CD4-positive, alpha-beta T cell treated with Interleukin-17A for 1 hour (primary cell): ENCODE data around the gene RHOBTB1.
"Not testable (repeated sequence)": the region's sequence is repeated elsewhere in the genome, so short reads cannot be mapped to it uniquely, and the experiment has no call there.

Experiments
- DNase-seq: peaks from one replicate; pipeline ENCODE4 v3.0.0-alpha.2; 2020

Gene RHOBTB1, protein sequence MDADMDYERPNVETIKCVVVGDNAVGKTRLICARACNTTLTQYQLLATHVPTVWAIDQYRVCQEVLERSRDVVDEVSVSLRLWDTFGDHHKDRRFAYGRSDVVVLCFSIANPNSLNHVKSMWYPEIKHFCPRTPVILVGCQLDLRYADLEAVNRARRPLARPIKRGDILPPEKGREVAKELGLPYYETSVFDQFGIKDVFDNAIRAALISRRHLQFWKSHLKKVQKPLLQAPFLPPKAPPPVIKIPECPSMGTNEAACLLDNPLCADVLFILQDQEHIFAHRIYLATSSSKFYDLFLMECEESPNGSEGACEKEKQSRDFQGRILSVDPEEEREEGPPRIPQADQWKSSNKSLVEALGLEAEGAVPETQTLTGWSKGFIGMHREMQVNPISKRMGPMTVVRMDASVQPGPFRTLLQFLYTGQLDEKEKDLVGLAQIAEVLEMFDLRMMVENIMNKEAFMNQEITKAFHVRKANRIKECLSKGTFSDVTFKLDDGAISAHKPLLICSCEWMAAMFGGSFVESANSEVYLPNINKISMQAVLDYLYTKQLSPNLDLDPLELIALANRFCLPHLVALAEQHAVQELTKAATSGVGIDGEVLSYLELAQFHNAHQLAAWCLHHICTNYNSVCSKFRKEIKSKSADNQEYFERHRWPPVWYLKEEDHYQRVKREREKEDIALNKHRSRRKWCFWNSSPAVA

DNA sequence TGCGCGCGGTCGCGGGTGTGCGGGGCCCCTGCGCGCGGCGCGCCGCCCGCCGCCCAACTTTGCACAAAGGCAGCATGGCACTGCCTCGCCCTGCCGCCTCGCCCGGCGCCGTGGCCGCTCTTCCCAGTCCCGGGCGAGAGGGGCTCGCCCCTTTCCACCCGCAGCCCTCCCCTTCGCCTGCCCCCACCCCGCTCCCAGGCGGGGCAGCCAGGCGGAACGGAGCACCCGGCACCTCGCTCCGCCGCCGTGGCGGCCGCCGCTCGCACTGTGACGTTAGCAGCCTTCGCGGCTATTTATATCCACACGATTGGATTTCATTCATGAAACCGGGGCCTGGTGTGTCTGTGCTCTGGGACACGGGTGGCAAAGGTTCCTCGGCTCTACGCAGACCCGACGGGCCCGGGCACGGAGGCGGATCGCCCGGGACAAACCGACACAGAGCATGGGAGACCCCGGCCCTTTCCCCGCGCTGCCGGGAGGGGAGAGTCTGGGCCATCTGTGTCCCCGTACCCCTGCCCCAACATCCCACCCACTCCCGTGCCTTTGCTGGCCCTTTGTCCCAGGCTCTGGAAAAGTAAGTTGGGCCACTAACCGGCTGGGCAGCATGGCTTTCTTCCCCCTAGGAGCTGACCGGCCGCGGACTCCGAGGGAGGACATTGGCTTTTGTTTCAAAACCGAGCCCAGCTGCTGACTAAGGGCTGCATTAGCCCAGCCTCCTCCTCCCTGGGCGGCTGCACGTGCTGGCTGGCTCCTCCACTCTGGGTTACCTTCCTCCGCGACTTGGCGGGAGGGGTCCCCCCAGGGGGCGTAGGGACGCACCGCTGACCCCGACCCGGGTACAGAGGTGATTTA is at the start of gene RHOBTB1:
RHOBTB1 (minus strand) TSS at position 128 of the 852 bp plus-strand sequence. CDS start 32,643 bp downstream, outside the sequence.
- no peak for DNase-seq

DNA sequence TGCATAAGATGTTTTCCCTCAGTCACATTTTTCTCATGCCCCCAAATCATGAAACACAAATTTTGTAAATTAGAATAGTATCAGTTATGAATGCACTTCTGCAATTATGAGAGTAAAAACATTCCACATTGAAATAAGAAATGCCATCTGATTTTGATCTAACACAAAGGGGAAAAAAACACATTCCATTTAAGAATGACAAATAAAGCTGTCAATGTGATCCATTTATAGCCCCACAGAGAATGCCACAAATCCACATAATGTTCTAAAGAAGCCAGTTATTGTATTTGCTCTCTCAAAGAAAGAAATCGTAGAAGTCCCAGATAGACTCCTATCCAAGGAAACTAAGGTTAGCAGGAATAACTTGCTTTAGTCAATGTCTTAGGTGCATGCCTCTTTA is 48.7 kb upstream of the RHOBTB1 start:
- no peak for DNase-seq

DNA sequence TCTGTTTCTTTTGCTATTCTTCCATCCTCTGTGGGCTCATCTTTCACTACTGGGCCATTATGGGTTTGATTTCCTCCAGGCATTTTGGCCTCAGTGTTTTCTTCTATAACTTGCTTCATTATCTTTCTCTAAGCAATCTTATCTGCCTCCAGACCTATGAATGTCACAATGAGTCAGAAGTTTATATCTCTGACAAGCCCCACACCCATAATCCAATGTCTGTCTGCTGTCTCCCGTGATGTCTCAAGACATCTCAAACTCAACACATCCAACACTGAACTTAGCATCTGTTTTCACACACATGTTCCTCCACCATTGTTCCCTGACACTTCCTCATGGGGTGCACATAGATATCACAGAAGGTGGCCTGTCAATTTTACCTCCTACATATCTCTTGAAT is 46.7 kb upstream of the RHOBTB1 start:
- no peak for DNase-seq

DNA sequence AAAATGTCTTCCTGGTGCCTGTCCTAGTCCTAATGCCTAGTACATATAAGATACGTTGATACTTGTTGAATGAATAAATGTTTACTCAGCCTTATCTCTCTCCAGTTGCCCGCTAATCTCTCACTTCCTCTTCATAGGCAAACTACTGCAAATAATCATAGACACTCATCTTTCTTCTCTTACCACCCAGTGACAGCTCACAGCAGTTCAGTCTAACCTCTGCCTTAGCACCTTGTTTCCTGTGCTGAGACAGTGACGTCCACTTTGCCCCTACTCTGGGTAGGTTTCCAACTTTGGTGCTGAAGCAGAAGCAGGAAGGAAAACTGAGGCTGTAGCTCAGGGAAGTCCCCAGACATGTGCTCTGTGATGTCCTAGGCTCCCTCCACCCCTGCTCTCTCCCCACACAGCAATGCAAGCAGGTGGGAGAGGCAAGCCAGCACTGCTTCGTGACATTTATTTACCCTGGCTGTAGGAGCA is 45.5 kb upstream of the RHOBTB1 start:
- DNase-seq: no peak

DNA sequence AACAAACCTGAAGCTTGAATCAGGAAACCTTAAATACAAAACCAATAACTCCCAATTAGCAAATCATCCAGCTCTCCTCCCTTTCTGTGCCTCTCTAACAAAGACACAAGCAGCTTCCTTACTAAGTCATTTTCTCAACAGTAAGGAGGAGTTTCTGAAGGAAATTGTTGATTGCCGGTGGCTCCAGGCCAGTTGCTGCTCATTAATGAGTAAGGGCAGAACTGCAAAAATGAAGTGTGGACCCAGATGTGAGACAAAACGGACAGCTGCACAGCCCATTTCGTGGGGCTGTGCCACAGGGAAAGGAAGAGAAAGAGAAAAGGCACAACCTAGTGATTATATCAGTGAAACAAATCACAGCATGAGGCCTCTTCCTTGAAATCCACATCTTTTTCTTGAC is 42.8 kb upstream of the RHOBTB1 start:
- DNase-seq: no peak

DNA sequence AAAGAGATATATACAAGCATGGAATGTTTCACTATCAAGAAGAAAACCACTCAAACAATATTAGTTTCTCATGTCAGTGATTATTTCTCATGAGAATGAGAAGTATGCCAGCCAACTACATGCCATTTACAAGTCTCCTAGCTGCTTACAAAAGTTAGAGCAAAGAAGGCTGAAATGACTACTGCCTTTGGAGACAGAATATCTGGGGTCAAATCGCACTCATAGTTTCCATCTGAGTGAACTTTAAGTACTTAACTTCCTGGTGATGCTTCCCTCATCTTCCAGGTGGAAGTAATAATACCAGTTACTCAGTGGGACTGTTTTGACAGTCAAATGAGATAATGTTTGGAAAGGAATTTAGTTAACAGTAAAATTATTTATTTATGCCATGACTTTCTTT is 42.0 kb upstream of the RHOBTB1 start:
- no peak for DNase-seq

DNA sequence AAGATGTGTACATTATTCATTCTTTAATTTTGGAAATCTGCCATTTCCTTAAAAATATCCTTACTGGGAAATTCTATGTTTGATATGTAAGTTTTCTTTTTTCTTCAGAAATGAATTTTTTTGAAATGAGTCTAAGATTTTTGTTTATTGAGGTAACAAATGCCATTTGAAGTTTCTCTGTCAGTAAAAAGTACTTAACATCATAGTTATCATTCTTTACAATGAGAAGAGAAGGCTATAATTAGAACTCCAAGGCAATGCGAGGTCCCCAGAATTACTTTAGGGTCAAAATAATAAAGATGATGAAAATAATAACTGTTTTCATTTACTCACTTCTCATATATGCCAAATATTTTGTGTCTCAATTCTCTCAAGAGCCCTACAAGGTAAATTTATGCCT is 37.0 kb upstream of the RHOBTB1 start:
- DNase-seq: no peak

DNA sequence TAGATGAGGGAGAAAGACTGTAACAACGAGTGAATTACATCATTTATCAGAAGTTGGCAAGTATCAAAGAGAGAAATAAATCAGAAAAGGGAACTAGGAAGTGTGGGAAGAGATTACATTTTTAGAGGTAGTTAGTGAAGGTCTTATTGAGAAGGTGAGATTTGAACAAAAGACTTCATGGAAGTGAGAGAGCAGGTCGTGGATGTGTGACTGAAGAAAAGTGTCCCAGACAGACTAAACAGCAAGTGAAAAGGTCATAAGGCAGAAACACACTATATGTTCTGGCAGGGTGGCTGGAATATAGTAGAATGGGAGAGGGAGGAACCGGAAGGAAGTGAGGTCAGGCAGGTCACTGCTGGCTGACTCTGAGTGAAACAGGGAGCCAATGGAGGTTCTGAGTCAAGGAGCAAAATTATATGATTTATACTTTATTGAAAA is 35.7 kb upstream of the RHOBTB1 start:
- no peak for DNase-seq

DNA sequence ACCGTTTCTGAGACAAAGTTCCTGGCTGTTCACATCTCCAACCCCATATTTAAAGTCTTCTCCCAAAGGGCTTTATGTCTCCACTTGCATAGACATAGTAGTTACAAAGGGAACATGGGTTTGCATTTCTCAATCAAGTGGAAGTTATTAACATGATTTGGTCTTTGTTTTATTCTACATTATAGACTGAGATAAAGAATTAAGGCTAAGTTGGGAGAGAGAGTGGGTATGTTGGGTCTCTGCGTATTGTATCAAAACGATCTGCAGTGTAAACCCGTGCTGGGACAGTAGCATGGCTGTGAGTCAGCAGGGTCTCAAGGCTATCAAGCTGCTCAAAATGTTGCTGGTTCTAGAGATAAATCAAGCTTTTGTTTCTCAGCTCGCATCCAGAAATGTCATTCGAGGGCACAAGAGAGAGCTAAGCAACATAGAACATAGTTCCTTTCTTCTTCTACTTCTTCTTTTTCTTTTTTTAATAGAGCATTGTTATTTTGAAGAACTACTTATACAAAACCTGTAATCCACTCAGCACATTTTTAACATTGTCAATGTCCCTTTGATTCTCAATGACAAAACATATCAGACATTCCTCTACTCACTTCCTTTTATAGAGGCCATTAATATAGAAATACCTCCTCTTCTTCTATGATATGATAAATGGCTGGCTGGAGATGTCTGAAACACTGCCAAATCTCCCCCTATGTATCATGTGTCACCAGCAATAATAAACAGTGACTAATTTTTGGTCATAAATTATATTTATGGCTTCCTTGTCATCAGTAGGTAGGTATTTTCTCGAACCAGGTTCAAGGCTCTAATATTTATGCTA is 34.5 kb upstream of the RHOBTB1 start:
- no peak for DNase-seq

DNA sequence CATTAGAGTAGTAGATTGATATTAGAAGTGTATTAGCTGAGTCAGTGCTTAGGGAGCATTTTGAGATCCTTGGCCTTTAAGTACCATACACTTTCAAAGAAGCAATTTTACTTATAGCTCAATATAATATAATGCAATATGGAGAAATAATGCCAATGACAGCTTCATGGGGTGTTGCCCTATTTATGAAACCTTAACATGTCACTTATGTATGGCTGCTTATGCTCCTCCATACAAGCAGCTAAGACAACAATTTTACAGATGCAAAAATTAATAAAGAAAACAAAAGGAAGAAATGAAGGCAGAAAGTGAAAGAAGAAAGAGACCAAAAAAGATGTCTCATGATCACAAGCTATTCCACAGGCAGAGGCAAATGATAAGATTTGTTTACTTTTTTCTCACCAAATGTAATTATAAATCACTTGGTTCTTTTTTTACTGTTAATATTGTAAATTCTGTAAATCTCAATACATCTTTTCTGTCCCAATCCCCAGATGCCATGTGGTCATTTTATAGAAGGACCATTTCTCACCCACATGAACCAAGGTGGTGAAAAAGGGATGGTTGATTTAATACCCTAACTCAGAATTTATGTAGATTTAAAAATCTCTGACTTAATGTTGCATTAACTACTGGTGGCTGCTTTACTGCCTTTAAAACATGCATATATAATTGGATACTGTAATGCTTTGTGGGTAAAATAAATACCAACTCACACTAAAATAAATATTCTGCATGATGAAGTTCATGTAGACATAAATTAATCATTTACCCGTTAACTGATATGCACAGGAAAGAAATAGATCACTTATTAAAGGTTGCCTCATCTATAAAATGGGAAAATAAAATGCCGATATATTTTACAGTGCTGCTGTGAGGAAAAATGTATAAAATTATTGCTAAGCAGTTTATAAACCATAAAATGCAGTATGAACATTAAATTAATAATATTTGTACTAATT is 33.5 kb upstream of the RHOBTB1 start:
- DNase-seq: no peak

DNA sequence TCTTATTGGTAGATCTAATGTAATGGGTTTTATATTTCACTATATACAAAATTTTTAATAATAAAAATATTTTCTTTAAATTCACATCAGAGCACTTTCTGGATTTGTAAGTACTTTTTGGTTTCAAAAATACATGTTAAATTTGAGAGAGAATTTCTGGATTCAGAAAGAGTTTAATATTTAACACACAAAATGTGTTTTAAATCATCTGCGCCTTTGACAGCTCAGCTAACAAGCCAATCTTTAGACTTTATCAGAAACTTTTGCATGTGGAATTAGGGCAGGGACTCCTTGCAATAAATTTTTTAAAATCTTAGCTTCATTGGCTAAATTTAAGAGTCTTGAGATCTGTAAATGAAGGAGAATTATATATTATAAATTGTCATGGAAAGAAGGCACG is 32.7 kb upstream of the RHOBTB1 start:
- DNase-seq: no peak

DNA sequence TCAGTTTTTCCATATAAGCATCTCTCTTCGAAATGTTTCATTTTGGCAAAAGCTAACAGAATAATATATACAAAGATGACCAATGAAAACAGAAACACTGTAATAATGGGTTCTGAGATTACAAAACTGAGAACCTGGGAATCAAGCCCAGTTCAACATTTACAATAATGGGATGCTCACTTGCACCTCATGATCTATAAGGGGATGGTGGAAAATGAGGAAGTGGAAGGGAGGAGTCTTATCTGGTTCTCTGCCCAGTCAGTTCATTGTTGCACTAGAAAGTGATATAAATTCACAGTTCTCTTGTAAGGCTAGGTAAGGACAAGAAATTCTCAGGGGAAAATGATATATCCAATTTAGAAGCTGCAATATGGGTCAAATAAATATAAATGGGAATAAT is 31.7 kb upstream of the RHOBTB1 start:
- DNase-seq: no peak

DNA sequence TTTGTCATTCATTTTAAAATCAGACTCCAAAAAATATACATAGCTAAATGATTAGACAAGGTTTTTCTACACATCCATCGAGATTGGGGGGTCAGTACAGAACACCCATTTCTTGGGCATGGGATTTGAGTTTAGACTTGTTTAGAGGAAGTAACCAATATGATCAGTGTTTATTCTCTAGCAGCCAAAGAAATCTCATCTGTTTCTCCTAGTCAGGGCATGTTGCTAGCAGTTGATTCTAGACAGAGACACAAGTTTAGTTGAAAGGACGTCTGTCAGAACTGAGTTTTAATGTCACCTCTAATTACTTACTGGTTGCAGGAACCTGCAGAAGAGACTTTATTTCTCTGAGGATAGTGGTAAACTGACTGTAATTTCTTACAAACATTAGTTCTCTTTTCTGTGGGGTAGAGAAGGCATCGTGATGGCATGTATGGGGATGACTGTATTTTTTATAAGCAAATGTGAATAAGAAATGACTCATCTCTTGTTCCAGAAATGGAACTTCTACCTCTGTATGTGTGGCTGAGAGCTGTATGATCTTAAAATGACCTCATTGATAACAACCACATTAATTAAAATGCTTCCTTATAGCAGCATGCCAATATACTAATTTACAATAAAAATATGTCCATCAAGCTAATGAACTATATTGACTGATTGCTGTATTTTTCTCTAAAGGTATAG is 30.6 kb upstream of the RHOBTB1 start:
- no peak for DNase-seq

DNA sequence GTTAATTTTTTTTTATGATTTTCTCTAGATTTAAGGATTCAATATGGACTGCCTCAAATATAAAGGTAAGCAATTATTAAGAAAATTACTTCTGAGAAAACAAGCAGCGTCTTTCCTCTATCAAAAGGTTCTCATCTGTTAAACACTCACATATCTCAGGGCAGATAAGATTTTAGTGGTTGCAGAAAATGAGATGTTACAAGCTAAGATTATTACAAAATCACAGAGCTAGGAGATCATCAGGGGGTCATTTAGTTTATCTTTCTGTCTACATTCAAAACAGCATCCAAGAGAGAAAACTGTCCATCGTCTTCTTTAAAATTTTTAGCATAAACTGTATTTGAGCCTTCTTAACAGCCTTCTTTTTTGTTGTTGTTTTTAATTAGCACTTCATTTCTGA is 29.1 kb upstream of the RHOBTB1 start:
- DNase-seq: no peak

DNA sequence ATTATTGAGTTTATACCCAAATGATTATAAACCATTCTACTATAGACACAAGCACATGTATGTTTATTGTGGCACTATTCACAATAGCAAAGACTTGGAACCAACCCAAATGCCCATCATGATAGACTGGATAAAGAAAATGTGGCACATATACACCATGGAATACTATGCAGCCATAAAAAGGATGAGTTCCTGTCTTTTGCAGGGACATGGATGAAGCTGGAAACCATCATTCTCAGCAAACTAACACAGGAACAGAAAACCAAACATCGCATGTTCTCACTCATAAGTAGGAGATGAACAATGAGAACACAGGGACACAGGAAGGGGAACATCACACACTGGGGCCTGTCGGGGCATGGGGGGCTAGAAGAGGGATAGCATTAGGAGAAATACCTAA is 28.2 kb upstream of the RHOBTB1 start:
- DNase-seq: not testable (repeated sequence)

DNA sequence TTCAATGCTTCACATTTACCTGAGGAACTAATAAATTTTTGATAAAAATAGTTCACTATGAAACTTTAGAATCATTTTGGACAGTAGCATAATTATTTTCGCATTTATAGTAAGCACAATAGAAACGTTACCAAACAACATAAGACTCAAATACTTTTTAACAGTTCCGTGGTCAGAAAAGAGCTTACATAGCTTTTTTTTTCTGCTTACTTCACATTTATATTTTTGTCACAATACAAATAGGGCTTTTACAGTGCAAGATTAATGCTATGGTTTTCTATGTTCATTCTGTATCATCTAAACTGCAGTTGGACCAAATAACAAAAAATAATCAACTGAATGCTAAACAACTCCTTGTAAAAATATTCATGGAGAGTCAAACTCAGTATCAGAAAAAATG is 26.5 kb upstream of the RHOBTB1 start:
- DNase-seq: no peak

DNA sequence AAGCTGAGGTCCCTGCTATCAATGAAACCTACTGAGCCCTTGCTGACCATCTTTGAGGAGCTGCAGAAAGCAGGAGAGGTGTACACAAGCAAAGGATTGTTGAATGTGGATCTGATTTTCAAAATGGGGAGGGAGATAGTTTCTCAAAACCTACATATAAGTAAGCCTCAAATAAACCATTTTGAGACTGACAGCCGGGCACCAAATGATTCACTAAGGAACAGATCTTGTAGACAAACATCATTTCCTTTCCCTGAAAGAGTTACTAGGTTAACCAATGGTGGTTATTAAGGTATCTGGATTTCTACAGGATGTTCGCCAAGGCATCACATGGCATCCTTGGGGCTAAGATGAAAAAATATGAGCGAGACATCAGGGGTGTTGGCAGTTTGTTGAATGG is 24.5 kb upstream of the RHOBTB1 start:
- no peak for DNase-seq

DNA sequence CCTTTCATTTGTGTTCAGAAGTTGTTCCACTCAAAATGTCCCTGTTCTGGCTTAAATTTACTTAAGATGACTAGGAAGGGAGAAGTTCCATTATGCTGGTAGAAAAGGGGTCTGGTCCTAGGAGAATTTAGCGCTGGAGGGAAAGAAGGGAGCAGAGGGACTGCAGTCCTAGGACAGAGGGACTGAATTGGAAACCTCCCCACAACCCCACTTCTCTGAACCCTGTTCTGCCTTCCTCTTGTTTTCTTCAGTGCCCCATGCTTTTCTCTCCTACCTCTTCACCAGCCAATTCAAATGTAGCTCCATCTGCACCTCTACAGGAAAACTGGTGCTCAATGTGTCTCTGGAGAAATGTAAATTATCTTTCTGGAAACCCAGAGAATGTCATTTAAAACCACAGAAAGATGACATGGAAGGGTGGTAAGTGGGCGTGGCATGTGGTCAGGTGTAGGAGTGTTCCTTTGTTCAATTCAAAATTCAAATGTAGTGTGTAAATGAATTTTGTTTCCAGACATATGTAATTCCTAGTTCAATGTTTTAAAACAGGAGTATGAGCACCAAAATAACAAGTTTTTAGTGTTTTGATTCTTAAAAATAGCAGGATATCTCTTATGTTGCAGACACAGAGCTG is 24.0 kb upstream of the RHOBTB1 start:
- no peak for DNase-seq

DNA sequence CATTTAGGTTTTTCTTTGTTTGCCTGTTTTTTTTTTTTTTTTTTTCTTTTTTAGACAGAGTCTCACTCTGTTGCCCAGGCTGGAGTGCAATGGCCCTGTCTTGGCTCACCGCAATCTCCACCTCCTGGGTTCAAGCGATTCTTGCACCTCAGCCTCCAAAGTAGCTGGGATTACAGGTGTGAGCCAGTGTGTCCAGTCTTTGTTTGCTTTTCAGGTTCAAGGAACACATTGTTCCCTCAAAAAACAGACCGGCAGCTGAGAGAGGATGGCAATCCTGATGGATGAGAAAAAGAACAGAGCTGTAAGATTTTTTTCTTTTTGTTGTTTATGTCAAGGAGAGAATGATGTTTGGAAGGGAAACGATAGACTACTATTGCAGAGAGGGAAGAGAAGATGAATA is 23.3 kb upstream of the RHOBTB1 start:
- DNase-seq: no peak

DNA sequence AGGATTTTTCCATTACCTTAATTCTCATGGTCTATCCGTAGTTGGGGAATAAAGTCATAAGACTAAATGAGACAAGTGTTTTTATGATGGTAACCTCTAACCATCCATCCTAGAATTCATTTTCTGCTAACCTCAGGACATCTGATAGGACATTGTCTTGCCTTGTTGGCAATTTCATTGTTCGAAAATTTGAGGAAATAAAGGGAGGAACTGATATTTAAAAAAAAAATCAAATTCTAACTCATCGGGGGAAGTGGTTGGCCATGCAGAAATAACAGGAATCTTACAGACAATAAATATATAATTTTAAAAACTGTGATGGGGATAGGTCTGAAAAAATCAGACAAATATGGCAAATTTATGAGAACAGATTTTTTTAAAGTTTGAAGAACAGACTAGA is 21.7 kb upstream of the RHOBTB1 start:
- DNase-seq: no peak
